Measurements from ENCODE around the gene SZT2.

DNA sequence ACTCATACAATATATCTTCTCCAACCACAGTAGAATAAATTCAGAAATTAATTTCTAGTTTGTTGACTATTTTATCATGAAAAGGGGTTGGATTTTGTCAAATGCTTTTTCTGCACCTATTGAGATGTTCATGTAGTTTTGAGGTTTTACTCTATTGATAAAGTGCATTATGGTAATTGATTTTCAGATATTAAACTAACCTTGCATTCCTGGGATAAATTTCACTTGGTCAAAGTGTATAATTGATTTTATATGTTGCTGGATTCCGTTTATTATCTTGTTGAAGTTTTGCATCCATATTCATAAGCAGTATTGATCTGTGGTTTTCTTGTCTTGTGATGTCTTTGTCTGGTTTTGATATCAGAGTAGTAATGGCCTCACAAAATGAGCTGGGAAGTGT lies 98.5 kb downstream of the SZT2 start:
- TF ChIP-seq EZH2 (IDR thresholded peaks at IDR 0.05; ENCODE audit: low read depth) (no peak), CTCF (conservative IDR thresholded peaks at IDR 0.05) (no peak)
